Astrocyte of the spinal cord (primary cell): Measurements from ENCODE around the gene GNAQ.

Experiments
- DNase-seq: peaks from one replicate; pipeline ENCODE4 v3.0.0; 2011; ENCODE audit warnings: low read depth, low spot score
- H3K4me3 ChIP-seq: 2 replicates; pipeline ENCODE4 v1.5.1; 2011; ENCODE audit warnings: low read depth, mild to moderate bottlenecking, low read length, moderate library complexity
- CTCF ChIP-seq: IDR thresholded peaks from 2 replicates; pipeline ENCODE4 v1.5.1; 2012; ENCODE audit warnings: low read depth, mild to moderate bottlenecking, low read length, inconsistent platforms
- in situ Hi-C: cut with HindIII; loops from 2 replicates; pipeline ENCODE4 v1.10.0; 2017; ENCODE audit warnings: low sequenced_read_pairs

GNAQ gene

GRCh38 chr9:77927265-77927664, 104.3 kb downstream of the GNAQ start:
- no peak for TF ChIP-seq CTCF
- DNase-seq, result peak; percentile 54
- no peak overlapping the region for H3K4me3 ChIP-seq
- in situ Hi-C loops, result no loop called here

DNA sequence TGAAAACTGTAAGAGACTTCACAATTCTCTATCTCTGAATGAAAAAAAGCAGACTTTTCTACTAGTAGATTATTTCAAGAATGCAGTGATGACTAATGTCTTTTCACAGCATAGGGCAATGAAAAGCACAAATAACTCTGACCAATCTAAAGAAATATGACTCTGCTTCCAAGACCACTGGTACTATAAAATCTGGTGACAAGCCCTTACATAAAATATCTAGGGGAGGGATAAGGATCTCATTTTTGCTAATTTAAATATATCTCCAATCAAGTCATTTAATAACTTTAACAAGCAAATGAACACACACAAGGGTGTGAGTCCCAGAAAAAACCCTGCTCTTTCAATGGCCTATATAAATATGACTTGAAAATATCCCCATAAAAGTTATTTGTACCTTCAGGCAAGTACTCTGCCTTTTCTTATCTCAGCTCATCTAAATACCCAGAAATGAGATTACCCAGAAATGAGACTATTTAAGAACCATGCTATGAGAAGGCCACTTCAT, 105.2 kb downstream of the GNAQ start:
- TF ChIP-seq CTCF, result no peak
- DNase-seq, result peak; percentile 80
- in situ Hi-C loops, result no loop called here
- no peak overlapping the region for H3K4me3 ChIP-seq

GRCh38 chr9:77922591-77922990, 109.0 kb downstream of the GNAQ start:
- in situ Hi-C loops, result no loop called here
- TF ChIP-seq CTCF, result no peak
- no peak for DNase-seq
- H3K4me3 ChIP-seq, result no peak overlapping the region

GRCh38 chr9:77917800-77918199, 113.8 kb downstream of the GNAQ start:
- in situ Hi-C loops, result no loop called here
- TF ChIP-seq CTCF, result no peak
- H3K4me3 ChIP-seq, result no peak overlapping the region
- DNase-seq, result no peak

DNA sequence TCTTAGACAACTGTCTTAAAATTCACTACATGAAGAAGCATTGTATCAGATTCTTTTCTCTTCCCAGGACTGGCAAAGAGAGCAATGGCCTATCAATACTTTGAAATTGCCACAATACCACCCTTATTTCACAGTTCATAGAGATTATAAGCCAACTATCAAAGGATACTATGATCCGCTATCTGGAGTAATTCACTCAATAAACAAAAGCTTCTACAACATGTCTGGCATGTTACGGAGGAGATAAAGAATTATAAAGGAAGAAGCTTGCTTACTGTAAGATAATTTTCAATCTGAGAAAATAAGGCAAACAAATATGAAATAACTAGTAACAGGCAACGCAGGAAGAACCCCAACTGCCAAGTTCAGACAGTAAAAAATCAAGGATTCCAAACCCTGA, 114.8 kb downstream of the GNAQ start:
- in situ Hi-C loops, result no loop called here
- TF ChIP-seq CTCF, result no peak
- DNase-seq, result no peak

DNA sequence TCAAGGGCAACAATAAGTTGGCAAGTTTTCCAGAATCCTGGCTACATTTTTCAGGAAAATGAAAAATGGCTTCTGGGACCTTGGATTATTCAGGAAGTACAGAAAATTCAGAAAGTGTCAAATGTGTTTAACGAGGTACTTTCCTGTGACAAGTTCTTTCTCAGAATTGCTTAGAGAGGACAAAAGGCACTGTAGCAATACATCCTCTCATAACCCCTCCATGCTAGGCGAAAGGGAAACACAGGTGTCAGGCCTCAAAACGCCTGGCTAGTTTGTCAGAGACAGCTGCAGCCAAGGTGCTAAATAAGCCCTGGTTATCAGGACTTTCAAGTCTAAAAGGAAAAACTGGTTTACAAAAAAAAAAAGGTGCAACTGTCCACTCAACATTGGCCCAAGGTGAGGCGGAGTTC, 115.2 kb downstream of the GNAQ start:
- in situ Hi-C loops, result no loop called here
- no peak for TF ChIP-seq CTCF
- DNase-seq, result no peak
- no peak overlapping the region for H3K4me3 ChIP-seq

More for the DNA sequence above, 114.8 kb downstream of the GNAQ start:
- no peak overlapping the region for H3K4me3 ChIP-seq

- no peak for TF ChIP-seq CTCF
- in situ Hi-C loops, result no loop called here
- DNase-seq, result no peak
- H3K4me3 ChIP-seq, result no peak overlapping the region
These were observed 115.9 kb downstream of the GNAQ start for GRCh38 chr9:77915744-77916143.
